Transverse colon (tissue), 4 donors: ENCODE data around the gene NBEA. TPM values are rescaled to one million over a fixed set of nuclear protein-coding genes. Genes with fewer than 3 reads are reported as not detected.

Experiments used
- DNase-seq: peaks from one replicate; pipeline ENCODE4 v3.0.0-alpha.2; 2019
- H3K27ac ChIP-seq, 4 donors: fragments of 200-600 bp; sonication (generic); 2 replicates each; pipeline ENCODE4 v1.5.1; 2016 to 2018; ENCODE audit warnings: inconsistent platforms in 4 of 4
- H3K27me3 ChIP-seq: fragments of 200-600 bp; sonication (generic); 2 replicates; pipeline ENCODE4 v1.5.1; 2017; ENCODE audit warnings: inconsistent platforms
- H3K36me3 ChIP-seq, 4 donors: fragments of 200-600 bp; sonication (generic); 2 replicates each; pipeline ENCODE4 v1.5.1; 2017 to 2019; ENCODE audit warnings: inconsistent platforms in 4 of 4
- H3K4me1 ChIP-seq, 4 donors: fragments of 200-600 bp; sonication (generic); 2 replicates each; pipeline ENCODE4 v1.5.1; 2017 to 2020; ENCODE audit warnings: inconsistent platforms in 4 of 4
- H3K4me3 ChIP-seq, 4 donors: fragments of 200-600 bp; sonication (generic); 1 replicate in 1 of 4; 2 replicates in 3 of 4; pipeline versions ENCODE4 v1.5.1 to v1.6.1; 2017 to 2019; ENCODE audit warnings: inconsistent platforms in 4 of 4
- H3K9me3 ChIP-seq, 2 donors: fragments of 200-600 bp; sonication (generic); 2 replicates each; pipeline ENCODE4 v1.5.1; 2017 to 2019; ENCODE audit warnings: inconsistent platforms in 2 of 2
- EP300 ChIP-seq: sonication (generic); formaldehyde crosslinking; IDR thresholded peaks from one replicate; pipeline ENCODE4 v1.6.1; 2017; ENCODE audit warnings: antibody characterized with exemption, low read depth
- POLR2A ChIP-seq: fragments of 450-650 bp; IDR thresholded peaks from one replicate; pipeline ENCODE4 v1.6.1; 2016; ENCODE audit warnings: antibody characterized with exemption, mild to moderate bottlenecking, moderate library complexity
- POLR2AphosphoS5 ChIP-seq, 3 donors: sonication (generic); formaldehyde crosslinking; IDR thresholded peaks; one replicate each; pipeline ENCODE4 v1.6.1; 2016; ENCODE audit warnings: antibody characterized with exemption in 3 of 3
- WGBS, 2 donors: methylation state at CpG; one replicate each; pipeline ENCODE4 v1.1.5; 2018; ENCODE audit warnings: low coverage in 1 of 2; 5-methylcytosine and 5-hydroxymethylcytosine counted together
- in situ Hi-C, 4 donors: fragments of 200-750 bp; cut with MboI; loops; one replicate each; pipeline versions ENCODE4 v1.15.0 to v1.15.1; 2017; ENCODE audit warnings: low sequenced_read_pairs in 3 of 4, low pct_ligation_motif_present in 1 of 4, low pct_unique_long_range_greater_than_20kb in 1 of 4
- intact Hi-C: fragments of 100-400 bp; cut with DNase I; formaldehyde crosslinking; loops from one replicate; pipeline ENCODE4 v1.15.1; 2023; ENCODE audit warnings: low total_unique reads
- total RNA-seq, 4 donors: library from RNA; depleted of rRNA; stranded (reverse); fragments of >200 nt; gene quantifications; one replicate each; pipeline ENCODE4 v1.1.0, GENCODE V29; 2016
- TF ChIP-seq, protein P1 (sequence below), 5 experiments: fragments of 200-600 bp in 3 of 5; fragments of 450-650 bp in 2 of 5; sonication (generic) in 3 of 5; IDR thresholded peaks; 1 replicate in 2 of 5; 2 replicates in 3 of 5; pipeline ENCODE4 v1.5.1; 2016 to 2017; ENCODE audit warnings: antibody characterized with exemption in 5 of 5, inconsistent platforms in 3 of 5, mild to moderate bottlenecking in 2 of 5, moderate library complexity in 1 of 5

Gene NBEA
- total RNA-seq, 4 donors from 2014 or later = 8.2 to 21.1 (median 12.5) TPM

DNA sequence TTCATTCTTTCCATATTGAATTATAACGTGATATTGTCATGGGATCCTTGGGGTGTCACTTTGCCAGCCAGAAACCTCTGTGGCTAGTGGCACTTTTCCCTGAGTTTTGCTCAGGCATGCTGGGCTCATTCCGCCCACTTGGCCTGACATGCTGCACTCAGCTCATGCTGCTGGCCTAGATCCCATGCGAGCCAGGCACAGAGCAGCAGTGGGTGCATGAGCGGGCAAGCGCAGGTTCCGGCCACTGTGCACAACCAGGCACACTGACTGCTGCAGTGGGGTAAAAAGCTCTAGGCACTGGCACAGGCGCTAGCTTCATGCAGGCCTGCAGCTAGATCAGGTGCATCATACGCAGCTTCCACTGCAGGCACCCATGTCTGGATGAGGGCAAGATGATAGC, 313.2 kb downstream of the NBEA start:
- intact Hi-C loops (no loop called here), in situ Hi-C loops (no loop called here)
- TF ChIP-seq EP300 (no peak), POLR2AphosphoS5 (IDR thresholded peaks at IDR 0.05) (no peak)
- TF ChIP-seq, protein P1, sequence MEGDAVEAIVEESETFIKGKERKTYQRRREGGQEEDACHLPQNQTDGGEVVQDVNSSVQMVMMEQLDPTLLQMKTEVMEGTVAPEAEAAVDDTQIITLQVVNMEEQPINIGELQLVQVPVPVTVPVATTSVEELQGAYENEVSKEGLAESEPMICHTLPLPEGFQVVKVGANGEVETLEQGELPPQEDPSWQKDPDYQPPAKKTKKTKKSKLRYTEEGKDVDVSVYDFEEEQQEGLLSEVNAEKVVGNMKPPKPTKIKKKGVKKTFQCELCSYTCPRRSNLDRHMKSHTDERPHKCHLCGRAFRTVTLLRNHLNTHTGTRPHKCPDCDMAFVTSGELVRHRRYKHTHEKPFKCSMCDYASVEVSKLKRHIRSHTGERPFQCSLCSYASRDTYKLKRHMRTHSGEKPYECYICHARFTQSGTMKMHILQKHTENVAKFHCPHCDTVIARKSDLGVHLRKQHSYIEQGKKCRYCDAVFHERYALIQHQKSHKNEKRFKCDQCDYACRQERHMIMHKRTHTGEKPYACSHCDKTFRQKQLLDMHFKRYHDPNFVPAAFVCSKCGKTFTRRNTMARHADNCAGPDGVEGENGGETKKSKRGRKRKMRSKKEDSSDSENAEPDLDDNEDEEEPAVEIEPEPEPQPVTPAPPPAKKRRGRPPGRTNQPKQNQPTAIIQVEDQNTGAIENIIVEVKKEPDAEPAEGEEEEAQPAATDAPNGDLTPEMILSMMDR (IDR thresholded peaks at IDR 0.05) = no peak
- Histone ChIP-seq H3K27me3 (no peaks in the 10 kb centered on the region), H3K4me3 (no peak overlapping the region), H3K27ac (no peak overlapping the region), H3K9me3 (no peaks in the 10 kb centered on the region), H3K4me1 (no peaks in the 10 kb centered on the region), H3K36me3 (no peaks in the 10 kb centered on the region)
- 93 to 95% methylated on average over 3 to 8 of the region's 8 CpGs for WGBS, 2 donors
- DNase-seq = no peak

DNA sequence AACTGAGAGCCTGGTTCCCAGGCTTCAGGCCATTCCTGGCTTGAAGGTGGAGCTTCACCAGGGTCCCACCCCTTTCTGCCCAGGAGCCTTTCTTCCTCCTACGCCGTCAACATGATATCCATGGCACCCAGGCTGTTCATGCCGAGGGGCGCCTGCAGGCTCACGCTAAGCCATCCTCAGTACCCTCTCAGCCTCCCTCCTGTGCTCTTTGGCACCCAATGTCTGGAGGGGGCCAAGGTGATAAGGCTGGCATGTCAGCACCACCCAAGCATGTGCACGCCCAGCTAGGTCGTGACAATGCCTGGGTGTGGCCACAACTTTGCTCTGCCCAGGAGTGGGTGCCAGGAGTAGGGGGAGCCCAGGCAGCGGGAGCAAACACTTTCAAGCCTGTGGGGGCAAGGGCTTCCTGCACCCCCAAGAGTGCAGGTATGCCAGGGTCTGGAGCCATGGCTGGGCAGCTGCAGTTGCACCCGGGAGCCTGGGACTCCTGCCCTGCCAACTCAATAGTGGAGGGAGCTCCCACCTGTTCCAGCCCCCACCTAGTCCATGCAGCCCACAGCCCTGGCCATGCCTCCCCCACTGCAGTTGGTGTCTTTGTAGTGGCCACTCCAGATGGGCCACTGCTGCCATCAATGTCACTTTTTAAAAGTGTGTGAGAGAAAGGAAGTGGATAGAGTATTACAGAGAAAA, 314.5 kb downstream of the NBEA start:
- Histone ChIP-seq H3K4me1 (no peaks in the 10 kb centered on the region), H3K27ac (no peak overlapping the region), H3K27me3 (no peaks in the 10 kb centered on the region), H3K4me3 (no peak overlapping the region), H3K36me3 (no peaks in the 10 kb centered on the region), H3K9me3 (no peaks in the 10 kb centered on the region)
- no peak for DNase-seq
- intact Hi-C loops (no loop called here), in situ Hi-C loops (no loop called here)
- WGBS, 2 donors = 87% methylated on average over 9 of the region's 9 CpGs; no CpG with 5 or more reads in 1 of the 2 donors
- TF ChIP-seq POLR2AphosphoS5 (IDR thresholded peaks at IDR 0.05) = no peak
- no peak for TF ChIP-seq POLR2A
- TF ChIP-seq EP300 = no peak
- TF ChIP-seq, protein P1 (IDR thresholded peaks at IDR 0.05) = no peak

DNA sequence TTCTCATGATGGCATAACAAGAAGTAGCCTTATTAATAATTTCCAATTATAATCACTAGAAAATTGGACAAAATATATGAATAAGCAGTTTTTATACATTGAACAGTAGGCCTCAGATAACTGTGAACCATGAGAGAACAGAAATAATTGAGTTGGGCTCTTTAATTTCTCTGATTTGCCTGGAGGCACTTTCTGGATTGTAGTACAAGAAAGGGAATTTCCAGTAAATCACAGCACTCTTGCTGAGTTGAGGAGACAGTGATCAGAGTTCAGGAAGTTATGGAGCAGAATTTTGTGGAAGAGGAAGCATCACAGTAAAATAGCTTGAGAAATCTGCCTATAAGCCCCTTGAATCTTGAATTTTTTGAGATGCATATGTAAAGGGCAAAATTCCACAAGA, 318.2 kb downstream of the NBEA start:
- Histone ChIP-seq H3K36me3 (no peaks in the 10 kb centered on the region), H3K27ac (no peak overlapping the region), H3K4me3 (no peak overlapping the region), H3K27me3 (no peaks in the 10 kb centered on the region), H3K9me3 (no peaks in the 10 kb centered on the region), H3K4me1 (no peaks in the 10 kb centered on the region)
- DNase-seq = no peak
- intact Hi-C loops = no loop called here
- TF ChIP-seq POLR2AphosphoS5 (IDR thresholded peaks at IDR 0.05) (no peak), EP300 (no peak), POLR2A (no peak)
- TF ChIP-seq, protein P1 (IDR thresholded peaks at IDR 0.05) = no peak
- in situ Hi-C loops = no loop called here

DNA sequence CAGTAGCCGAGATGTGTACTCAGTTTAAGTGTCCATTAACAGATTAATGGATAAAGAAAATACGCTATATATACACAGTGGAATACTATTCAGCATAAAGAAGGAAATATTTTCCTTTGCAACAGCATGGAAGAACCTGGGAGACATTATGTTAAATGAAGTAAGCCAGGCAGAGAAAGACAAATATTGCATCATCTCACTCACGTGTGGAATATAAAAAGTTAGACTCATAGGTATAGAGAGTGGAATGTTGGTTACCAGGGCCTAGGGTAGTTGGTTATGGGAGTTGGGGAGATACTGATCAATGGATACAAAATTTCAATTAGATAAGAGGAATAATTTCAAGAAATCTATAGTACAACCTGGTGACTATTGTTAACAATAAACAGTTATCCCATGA, 324.3 kb downstream of the NBEA start:
- DNase-seq = no peak
- Histone ChIP-seq H3K4me3 (no peak overlapping the region), H3K27ac (no peak overlapping the region), H3K36me3 (no peaks in the 10 kb centered on the region), H3K4me1 (no peaks in the 10 kb centered on the region), H3K27me3 (no peaks in the 10 kb centered on the region), H3K9me3 (no peaks in the 10 kb centered on the region)
- TF ChIP-seq EP300 (no peak), POLR2AphosphoS5 (IDR thresholded peaks at IDR 0.05) (no peak), POLR2A (no peak)
- TF ChIP-seq, protein P1 (IDR thresholded peaks at IDR 0.05) = no peak
- intact Hi-C loops = no loop called here
- in situ Hi-C loops = no loop called here
- WGBS, 2 donors = 86 to 91% methylated on average over 3 of the region's 3 CpGs
